ENCODE results near the gene STRIP2. TPM values are rescaled to one million over a fixed set of nuclear protein-coding genes. Genes with fewer than 3 reads are reported as not detected.
"Not testable (repeated sequence)": the region's sequence is repeated elsewhere in the genome, so short reads cannot be mapped to it uniquely, and the experiment has no call there.

Gene STRIP2
- total RNA-seq, 1 experiment from 2014 or later: 6.5 TPM

- DNase-seq: no peak
- H3K4me1 Mint-ChIP-seq (ENCODE audit: low read depth, unreplicated experiment): no peaks in the 10 kb centered on the region
- no peaks in the 10 kb centered on the region for H3K9me3 ChIP-seq
- no peaks in the 10 kb centered on the region for H3K36me3 Mint-ChIP-seq (ENCODE audit: insufficient read depth, unreplicated experiment)
- H3K27me3 Mint-ChIP-seq (ENCODE audit: insufficient read depth, unreplicated experiment): no peaks in the 10 kb centered on the region
- no peak overlapping the region for H3K27ac Mint-ChIP-seq (ENCODE audit: unreplicated experiment)
- no peak overlapping the region for H3K4me3 Mint-ChIP-seq (ENCODE audit: unreplicated experiment)
- no peak for TF ChIP-seq CTCF (IDR thresholded peaks at IDR 0.05; ENCODE audit: insufficient read depth in 1 of 2, low read depth in 1 of 2, low read length in 1 of 2, severe bottlenecking in 1 of 2, unreplicated experiment in 1 of 2)
- ChIA-PET CTCF (no interaction called here), POLR2A (no interaction called here)
- intact Hi-C loops (cut with micrococcal nuclease; ENCODE audit: unreplicated experiment): no loop called here
- H3K36me3 ChIP-seq (ENCODE audit: control insufficient read depth, insufficient read depth, low read length): no peaks in the 10 kb centered on the region
- no peaks in the 10 kb centered on the region for H3K9me3 Mint-ChIP-seq (ENCODE audit: unreplicated experiment)
- no peaks in the 10 kb centered on the region for H3K4me1 ChIP-seq
- BruUV-seq (replicated peaks): no TSS peak
- H3K4me3 ChIP-seq (ENCODE audit: low read depth, low read length): no peak overlapping the region
- no peaks in the 10 kb centered on the region for H3K27me3 ChIP-seq (replicated peaks; ENCODE audit: control insufficient read depth, insufficient read depth, low read length)
Observed at GRCh38 chr7:129532375-129532774, 98.1 kb downstream of the STRIP2 start.

- H3K4me3 Mint-ChIP-seq (ENCODE audit: unreplicated experiment); H3K27me3 Mint-ChIP-seq (ENCODE audit: insufficient read depth, unreplicated experiment); H3K36me3 Mint-ChIP-seq (ENCODE audit: insufficient read depth, unreplicated experiment); H3K4me1 Mint-ChIP-seq (ENCODE audit: low read depth, unreplicated experiment); H3K9me3 ChIP-seq; POLR2A ChIA-PET; CTCF ChIA-PET; BruUV-seq (replicated peaks); H3K9me3 Mint-ChIP-seq (ENCODE audit: unreplicated experiment); intact Hi-C loops (cut with micrococcal nuclease; ENCODE audit: unreplicated experiment); H3K27ac Mint-ChIP-seq (ENCODE audit: unreplicated experiment); H3K27me3 ChIP-seq (replicated peaks; ENCODE audit: control insufficient read depth, insufficient read depth, low read length); DNase-seq; H3K4me1 ChIP-seq; H3K36me3 ChIP-seq (ENCODE audit: control insufficient read depth, insufficient read depth, low read length); H3K4me3 ChIP-seq (ENCODE audit: low read depth, low read length): not testable (repeated sequence)
Observed at GRCh38 chr7:129534558-129535274, 100.5 kb downstream of the STRIP2 start.

GRCh38 chr7:129535896-129536295 lies 101.7 kb downstream of the STRIP2 start:
- H3K4me3 Mint-ChIP-seq (ENCODE audit: unreplicated experiment): no peak overlapping the region
- ChIA-PET POLR2A (no interaction called here), CTCF (interaction anchor here (0.6 kb wide), 1 partner anchor 193 kb away, joined by 6 read pairs; no protein-coding TSS in a partner anchor)
- Histone ChIP-seq H3K4me1 (no peaks in the 10 kb centered on the region), H3K27me3 (replicated peaks; ENCODE audit: control insufficient read depth, insufficient read depth, low read length) (no peaks in the 10 kb centered on the region), H3K9me3 (no peaks in the 10 kb centered on the region), H3K4me3 (ENCODE audit: low read depth, low read length) (no peak overlapping the region), H3K36me3 (ENCODE audit: control insufficient read depth, insufficient read depth, low read length) (no peaks in the 10 kb centered on the region)
- TF ChIP-seq CTCF (IDR thresholded peaks at IDR 0.05; ENCODE audit: insufficient read depth in 1 of 2, low read depth in 1 of 2, low read length in 1 of 2, severe bottlenecking in 1 of 2, unreplicated experiment in 1 of 2): no peak
- H3K4me1 Mint-ChIP-seq (ENCODE audit: low read depth, unreplicated experiment): no peaks in the 10 kb centered on the region
- no peaks in the 10 kb centered on the region for H3K36me3 Mint-ChIP-seq (ENCODE audit: insufficient read depth, unreplicated experiment)
- H3K27me3 Mint-ChIP-seq (ENCODE audit: insufficient read depth, unreplicated experiment): no peaks in the 10 kb centered on the region
- H3K9me3 Mint-ChIP-seq (ENCODE audit: unreplicated experiment): no peaks in the 10 kb centered on the region
- BruUV-seq (replicated peaks): no TSS peak
- intact Hi-C loops (cut with micrococcal nuclease; ENCODE audit: unreplicated experiment): no loop called here
- no peak for DNase-seq
- H3K27ac Mint-ChIP-seq (ENCODE audit: unreplicated experiment): no peak overlapping the region
